GM21515 (cell line): ENCODE data around the gene SORBS1.

Experiments used
- ATAC-seq: cut with Tn5 transposase; IDR thresholded peaks from one replicate; pipeline ENCODE4 v1.9.1; 2021; ENCODE audit not compliant: unreplicated experiment

Gene SORBS1

GRCh38 chr10:95517536-95518454 lies 43.4 kb downstream of the SORBS1 start:
- ATAC-seq: no peak

- no peak for ATAC-seq
These were observed 44.3 kb downstream of the SORBS1 start for GRCh38 chr10:95516774-95517373.

- ATAC-seq: no peak
These were observed 47.2 kb downstream of the SORBS1 start for GRCh38 chr10:95513941-95514392.

- no peak for ATAC-seq
These were observed 48.1 kb downstream of the SORBS1 start for GRCh38 chr10:95513008-95513589.

- no peak for ATAC-seq
These were observed 49.9 kb downstream of the SORBS1 start for GRCh38 chr10:95511314-95511713.

- no peak for ATAC-seq
These were observed 51.9 kb downstream of the SORBS1 start for GRCh38 chr10:95509251-95509650.

- no peak for ATAC-seq
These were observed 52.4 kb downstream of the SORBS1 start for GRCh38 chr10:95508730-95509129.

GRCh38 chr10:95506056-95506737 lies 55.0 kb downstream of the SORBS1 start:
- no peak for ATAC-seq

GRCh38 chr10:95505641-95506040 lies 55.5 kb downstream of the SORBS1 start:
- no peak for ATAC-seq

- no peak for ATAC-seq
These were observed 56.0 kb downstream of the SORBS1 start for GRCh38 chr10:95505084-95505610.

- no peak for ATAC-seq
These were observed 56.9 kb downstream of the SORBS1 start for GRCh38 chr10:95504246-95504691.

GRCh38 chr10:95503526-95503925 lies 57.6 kb downstream of the SORBS1 start:
- no peak for ATAC-seq

- no peak for ATAC-seq
These were observed 58.2 kb downstream of the SORBS1 start for GRCh38 chr10:95503001-95503400.

- ATAC-seq: no peak
These were observed 58.8 kb downstream of the SORBS1 start for GRCh38 chr10:95502377-95502776.

- no peak for ATAC-seq
These were observed 59.7 kb downstream of the SORBS1 start for GRCh38 chr10:95501203-95502094.

- no peak for ATAC-seq
These were observed 60.5 kb downstream of the SORBS1 start for GRCh38 chr10:95500649-95501048.

- no peak for ATAC-seq
These were observed 61.1 kb downstream of the SORBS1 start for GRCh38 chr10:95500097-95500496.

- ATAC-seq: no peak
These were observed 61.6 kb downstream of the SORBS1 start for GRCh38 chr10:95499482-95499989.

GRCh38 chr10:95496951-95497350 lies 64.2 kb downstream of the SORBS1 start:
- ATAC-seq: no peak
